Stimulated activated CD4-positive, alpha-beta T cell treated with anti-CD3 and anti-CD28 coated beads, Interleukin-4, amount 100 ng/mL, for 1 hour (primary cell): ENCODE measurements around the gene STAMBP.
"Not testable (repeated sequence)": the region's sequence is repeated elsewhere in the genome, so short reads cannot be mapped to it uniquely, and the experiment has no call there.

Source experiments
- DNase-seq: peaks from one replicate; pipeline ENCODE4 v3.0.0-alpha.2; 2020

STAMBP gene

DNA sequence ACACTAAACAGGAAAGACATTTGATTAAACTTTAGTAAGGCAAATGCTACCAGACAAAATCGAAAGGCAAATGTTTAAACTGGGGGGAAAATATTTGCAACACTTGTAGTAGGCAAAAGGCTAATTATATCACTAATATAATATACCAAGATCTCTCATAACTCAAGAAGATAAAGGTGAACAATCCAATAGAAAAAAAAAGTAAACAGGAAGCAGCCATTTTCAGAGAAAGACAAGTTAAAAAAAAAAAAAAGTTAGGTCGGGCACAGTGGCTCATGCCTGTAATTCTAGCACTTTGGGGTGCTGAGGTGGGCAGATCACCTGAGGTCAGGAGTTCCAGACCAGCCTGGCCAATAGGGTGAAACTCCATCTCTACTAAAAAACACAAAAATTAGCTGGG is 59.6 kb downstream of the STAMBP start:
- DNase-seq, result no peak

DNA sequence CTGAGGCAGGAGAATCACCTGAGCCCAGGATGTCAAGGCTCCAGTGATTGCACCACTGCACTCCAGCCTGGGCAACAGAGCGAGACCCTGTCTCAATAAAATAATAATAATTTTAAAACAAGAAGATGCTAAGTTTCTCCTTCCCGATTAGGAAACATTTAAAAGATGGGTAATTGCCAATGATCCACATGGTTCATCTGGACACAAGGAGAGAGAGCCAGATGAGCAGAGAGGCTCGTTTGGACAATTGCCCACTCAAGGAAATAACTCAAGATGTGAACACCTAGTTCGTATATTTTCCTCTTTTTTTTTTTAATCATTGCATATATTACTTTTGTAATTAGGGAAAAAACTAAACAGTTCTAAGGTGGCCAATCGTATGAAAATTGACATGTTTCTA is 60.4 kb downstream of the STAMBP start:
- DNase-seq, result no peak

DNA sequence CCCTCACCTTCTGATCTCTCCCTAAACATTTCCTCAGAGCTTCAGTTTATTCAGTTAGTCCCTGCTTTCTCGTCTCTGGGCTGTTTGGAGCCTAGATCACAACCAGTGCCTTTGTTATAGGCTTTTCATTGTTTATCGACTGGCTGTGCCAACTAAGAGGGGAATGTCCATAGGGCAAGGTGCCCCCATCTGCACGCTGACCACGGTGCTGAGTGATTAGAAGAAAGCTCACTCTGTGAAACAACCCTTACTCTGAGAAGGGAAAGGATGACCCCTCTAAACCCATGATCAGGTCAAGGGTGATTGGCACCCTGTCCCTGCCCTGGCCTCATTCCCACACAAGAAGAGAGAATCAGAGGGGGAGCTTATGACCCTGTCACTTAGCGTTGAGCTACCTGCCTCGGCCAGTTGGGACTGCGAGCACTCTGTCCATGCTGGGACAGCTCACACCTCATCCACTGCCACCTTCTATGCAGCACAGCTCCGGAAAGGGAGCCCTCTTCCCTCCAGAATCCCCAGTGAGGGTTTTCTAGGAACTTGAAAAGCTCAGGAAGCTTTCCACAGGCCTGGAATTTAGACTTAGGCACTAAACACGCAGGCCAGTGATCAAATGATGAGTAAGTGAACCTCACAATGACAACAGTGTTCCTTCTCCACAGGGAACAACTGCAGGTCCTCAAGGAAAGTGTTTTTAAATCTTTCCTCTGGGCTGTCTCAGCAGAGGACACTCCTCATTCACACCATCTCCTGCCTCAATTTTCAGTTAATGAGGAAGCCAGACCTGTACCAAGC is 61.7 kb downstream of the STAMBP start:
- no peak for DNase-seq

DNA sequence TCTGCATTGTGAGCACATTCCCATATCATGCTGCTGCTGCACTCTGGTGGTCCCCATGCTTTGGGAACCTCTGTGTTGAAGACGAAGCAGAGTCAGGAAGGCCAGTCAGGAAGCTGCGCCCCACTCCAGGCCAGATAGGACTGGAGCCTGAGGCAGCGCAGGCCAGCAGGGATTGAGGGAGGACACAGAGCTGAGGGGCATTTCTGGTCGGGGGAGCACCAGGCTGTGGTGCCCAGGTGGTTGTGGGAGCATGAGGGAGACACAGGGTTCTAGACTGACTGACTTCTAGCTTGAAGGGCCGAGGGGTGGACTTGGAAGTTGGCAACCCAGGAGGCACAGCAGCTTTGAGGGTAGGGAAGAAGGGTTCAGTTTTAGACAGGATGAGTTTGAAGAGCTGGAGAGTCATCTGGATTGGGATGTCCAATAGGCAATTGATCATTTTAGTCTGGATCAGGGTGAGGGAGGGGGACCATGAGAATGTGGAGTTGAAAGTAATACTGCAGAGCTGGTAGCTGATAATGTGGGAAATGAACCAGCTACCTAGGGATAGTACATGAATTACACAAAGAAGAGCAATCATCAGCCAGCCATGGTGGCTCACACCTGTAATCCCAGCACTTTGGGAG is 62.6 kb downstream of the STAMBP start:
- no peak for DNase-seq

DNA sequence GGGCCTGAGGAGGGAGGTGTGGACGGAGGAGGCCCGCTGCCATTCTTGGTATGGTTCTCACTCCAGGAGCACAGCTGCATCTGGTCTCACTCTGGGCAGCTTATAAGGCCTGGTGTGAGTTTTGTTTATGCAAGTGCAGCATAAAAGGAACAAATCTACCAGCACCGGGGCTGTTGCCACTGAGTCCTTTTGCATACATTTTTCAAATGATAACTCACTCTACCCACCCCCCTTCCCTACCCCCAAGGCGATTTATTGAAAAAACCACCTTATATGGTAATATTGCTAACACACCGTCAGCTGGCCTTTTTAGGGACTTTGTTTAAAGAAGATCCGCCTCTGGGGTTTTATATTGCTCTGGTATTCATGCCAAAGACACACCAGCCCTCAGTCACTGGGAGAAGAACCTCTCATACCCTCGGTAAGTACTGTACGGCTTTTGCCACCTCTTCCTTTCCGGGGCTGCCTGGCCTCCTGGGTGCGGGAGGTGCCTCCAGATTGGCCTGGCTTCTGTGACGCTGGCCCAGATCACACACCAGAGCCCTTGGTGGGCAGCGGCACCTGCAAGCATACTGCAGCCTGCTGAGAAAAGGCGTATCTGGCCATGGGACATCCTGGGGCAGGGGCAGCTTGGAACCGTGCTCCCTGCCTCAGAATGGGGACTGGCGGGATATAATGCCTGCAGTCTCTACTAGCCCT is 64.0 kb downstream of the STAMBP start, which contains the start of gene ACTG2:
Gene ACTG2, plus strand, starts transcription at position 378 of the 699 bp plus-strand sequence. CDS start 8,304 bp downstream, outside the sequence.
- no peak for DNase-seq

DNA sequence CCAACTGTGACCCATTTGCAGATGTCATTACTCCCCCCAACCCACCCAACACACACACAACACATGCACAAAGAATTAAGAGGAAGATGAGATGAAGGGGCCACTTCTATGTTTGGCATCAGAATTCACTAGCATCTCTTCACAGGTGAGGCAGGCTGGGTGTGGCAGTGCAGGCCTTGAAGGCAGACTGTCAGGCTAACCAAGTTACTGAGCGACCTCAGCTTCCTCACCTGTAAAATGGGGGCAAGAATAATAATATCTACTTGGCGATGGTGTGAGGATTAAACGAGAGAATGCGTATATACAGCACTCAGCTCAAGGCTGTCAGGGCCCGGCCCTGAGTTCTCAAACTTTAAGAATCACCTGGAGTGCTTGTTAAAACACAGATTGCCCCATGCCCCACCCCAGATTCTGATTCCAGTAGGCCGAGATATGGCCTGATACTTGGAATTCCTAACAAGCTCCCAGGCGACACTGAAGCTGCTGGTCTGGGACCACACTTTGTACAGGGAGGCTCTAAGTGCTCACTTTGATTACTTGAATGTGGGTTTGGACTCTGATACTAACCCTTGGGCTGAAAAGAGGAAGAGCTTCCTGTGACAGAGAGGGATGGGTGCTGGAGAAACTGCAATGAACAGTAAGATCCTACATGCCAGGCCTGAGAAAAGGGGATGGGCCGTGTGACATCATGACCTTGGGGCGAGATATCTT is 65.2 kb downstream of the STAMBP start:
- DNase-seq, result no peak

DNA sequence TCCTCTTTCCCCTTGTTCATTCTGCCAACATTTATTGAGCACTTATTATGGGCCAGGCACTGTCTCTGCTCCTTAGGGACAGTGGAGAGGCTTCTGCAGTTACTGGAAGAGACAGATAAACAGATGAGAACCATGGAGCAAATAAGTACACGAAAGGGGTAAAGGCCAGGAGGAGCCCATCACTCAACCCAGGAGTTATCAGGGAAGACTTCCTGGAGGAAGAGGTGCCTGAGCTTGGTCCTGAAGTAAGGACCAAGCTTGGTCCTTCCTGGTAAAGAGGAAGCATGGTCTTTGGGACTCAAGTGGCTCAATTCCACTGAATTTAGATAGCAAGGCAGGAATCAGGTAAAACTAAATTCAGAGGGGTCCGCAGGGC is 65.7 kb downstream of the STAMBP start:
- DNase-seq, result no peak

DNA sequence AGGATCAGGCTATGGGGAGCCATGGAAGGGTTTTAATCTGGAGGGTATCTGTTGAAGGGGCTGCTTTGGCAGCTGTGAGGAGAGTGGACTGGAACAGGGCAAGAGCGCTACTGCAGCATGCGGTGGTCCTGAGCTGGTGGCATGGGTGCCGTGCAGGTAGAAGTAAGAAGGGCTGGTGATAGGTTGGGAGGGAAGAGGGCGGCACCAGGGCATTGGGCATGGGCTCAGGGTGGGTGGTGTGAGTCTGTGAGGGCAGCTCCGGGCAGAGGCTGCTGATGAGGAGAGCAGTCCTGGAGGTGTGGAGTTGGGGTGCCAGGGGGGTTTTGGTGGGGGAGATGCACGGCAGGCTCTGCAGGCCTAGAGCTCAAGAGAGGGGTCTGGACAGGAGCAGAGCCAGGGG is 66.1 kb downstream of the STAMBP start:
- no peak for DNase-seq

DNA sequence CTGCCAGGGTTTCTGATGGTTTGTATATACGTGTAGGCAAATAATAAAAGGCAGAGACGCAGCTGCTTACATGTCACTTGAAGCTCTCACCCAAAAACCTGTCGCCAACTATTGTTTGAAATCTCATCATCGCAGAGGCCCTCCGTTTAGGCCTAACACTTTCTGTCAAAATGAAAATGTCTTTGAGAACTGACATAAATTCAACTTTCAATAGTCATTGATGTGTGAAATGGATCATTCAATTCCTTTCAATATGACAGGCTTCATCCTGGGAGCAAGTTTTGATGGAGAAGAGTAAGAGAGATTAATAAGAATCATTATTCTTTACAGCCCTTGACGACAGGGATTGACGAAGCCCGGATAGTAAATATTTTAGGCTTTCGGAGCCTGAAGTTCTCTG is 66.7 kb downstream of the STAMBP start:
- DNase-seq, result no peak

DNA sequence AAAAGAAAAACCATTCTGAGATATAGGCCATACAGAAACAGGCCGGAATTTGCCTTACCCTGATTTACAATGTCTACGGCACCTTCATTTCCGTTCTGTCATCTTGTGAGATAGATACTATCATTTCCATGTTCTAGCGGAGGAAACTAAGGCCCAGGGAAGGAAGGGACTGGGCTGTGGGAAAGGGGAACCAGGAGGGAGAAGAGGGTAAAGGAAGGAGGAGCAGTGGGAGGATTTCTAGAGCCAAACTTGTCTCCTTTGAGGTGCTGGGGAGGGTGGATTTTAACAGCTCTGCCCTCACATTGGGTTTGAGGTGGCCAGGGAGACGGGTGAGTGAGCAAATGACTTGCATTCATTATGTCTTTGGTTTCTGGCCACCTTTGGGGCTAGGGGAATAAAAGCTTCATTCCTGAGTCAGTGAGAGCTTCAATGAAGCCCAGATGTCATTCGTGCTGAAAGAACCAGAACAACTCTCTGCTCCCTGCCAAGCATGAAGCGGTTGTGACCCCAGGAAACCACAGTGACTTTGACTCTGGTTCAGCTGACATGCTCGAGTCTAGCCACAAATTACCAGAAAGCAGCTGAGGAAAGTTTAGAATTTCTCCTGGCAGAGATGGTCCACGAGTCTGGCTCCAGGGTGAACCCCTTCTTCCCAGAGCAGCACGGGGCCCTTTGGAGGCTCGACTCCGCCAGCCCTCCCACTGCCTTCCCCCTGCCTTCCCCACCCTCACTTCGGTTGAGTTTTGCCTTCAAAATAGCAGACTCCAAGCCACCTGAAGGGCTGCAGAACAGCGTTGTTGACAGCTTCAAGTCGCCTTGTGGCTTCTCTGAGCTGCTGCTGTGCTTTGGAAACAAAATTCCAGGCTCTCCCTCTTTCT is 67.8 kb downstream of the STAMBP start:
- DNase-seq, result no peak

DNA sequence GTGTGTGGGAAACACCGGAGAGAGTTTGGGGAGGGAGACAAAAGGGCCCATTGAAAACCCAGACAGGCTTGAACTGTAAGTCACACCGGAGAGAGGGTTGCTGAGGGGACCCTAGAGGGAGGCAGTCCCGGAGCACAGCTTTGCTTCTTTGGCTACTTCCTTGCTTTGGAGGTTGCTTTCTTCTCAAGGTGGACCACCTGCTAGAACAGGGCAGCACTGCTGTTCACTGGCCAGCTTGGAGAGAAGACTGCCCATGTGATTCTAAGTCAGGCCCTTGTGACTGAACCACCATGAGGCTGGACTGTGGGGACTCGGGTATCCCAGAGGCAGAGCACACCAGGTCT is 68.5 kb downstream of the STAMBP start:
- DNase-seq, result no peak

DNA sequence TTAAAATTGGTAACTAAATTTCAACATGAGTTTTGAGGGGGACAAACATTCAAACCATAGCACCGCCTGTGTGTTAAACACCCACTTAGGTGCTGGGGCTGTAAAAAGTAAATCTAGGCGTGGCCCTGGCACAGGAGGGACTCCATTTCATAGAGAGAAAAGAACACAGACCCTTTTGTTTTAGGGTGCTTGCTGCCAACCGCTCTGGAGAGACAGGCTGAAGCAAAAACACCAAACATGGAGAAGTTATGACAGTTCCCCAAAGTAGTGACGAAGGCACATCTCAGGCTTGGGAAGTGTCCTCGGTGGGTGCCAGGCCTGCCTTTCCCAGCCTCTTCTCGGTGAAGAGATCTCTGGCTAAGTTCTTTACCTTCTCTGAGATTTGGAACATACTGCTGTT is 69.2 kb downstream of the STAMBP start:
- DNase-seq, result no peak

DNA sequence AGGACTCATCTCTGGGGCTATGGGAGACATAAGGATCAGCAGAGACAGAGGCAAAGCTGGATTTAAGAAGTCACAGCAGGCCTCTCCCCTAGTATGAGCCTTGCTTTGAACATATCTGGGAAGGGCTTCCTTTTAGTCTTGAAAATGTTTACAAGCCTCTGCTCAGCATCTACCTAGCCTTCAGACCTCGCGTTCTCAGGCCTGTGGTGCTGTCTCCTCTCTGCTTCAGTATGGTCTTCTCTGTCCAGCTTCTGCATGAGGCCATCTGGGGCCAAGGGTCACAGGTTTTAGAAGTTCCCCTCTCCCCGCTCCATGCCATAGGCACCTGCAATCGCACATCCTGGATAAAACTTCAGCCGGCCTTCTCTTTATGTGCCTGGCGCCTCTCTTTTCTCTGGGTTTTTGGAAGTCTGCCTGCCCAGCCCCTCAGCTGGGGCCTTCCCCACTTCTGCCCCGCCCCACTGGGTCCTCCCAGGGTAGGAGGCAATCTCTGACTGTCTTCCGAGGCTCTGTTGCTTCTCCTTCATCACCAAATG is 71.1 kb downstream of the STAMBP start:
- no peak for DNase-seq

DNA sequence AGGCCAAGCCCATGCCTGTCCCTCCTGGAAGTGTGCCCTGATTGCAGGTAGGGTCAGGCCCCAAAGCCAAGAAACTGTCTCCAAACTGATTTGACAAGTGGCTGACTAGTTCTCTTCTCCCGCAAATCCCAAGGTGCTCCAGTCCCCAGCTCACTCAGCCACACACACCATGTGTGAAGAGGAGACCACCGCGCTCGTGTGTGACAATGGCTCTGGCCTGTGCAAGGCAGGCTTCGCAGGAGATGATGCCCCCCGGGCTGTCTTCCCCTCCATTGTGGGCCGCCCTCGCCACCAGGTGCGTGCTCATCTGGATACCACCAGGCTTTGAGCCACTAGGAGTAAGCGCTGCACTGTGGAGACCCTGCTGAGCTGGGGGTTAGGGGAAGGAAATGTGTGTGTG is 72.4 kb downstream of the STAMBP start:
- DNase-seq, result no peak

DNA sequence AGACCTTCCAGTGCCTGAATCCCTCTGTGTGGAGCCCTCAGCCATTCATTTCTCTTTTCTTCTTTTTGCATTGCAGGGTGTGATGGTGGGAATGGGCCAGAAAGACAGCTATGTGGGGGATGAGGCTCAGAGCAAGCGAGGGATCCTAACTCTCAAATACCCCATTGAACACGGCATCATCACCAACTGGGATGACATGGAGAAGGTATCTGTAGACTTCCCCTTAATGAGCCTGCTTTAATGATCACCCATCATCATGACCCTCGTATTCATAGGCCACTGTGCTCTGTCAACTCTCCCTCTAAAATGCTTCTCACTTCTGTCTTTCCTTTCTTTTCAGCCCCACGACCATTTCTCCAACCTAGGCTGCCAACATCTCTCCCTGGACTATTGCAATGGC is 73.5 kb downstream of the STAMBP start:
- DNase-seq, result no peak

DNA sequence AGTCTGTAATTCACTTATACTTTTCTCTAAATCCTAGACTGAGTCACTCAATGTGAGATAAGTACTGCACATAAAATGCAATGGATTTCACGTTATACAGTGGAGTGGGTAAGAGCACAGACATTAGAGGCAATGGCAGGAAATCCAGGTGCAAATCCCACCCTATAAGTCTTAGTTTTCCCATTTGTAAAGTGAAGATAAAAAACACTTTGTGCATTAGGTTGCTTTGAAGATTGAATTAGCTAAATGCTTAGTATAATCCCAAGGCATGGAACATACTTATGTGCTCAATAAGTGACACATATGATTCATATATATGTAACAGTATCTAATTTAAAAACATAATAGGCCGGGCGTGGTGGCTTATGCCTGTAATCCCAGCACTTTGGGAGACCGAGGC is 74.6 kb downstream of the STAMBP start:
- no peak for DNase-seq

DNA sequence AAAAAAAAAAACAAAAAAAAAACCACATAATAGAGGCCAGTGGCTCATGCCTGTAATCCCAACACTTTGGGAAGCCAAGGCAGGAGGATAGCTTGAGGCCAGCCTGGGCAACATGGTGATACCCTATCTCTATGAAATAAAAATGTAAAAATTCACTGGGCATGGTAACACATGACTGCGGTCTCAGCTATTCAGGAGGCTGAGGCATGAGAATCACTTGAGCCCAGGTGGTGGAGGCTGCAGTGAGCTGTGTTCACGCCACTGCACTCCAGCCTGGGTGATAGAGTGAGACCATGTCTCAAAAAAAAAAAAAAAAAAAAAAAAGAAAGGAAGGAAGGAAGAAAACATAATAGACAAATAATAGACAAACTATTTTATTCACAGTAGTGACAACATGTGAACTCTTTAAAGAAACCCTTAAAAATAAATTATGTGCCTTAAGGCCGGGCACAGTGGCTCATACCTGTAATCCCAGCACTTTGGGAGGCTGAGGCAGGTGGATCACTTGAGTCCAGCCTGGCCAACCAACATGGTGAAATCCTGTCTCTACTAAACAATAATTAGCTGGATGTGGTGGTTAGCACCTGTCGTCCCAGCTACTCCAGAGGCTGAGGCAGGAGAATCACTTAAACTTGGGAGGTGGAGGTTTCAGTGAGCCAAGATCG is 75.3 kb downstream of the STAMBP start:
- not testable (repeated sequence) for DNase-seq

DNA sequence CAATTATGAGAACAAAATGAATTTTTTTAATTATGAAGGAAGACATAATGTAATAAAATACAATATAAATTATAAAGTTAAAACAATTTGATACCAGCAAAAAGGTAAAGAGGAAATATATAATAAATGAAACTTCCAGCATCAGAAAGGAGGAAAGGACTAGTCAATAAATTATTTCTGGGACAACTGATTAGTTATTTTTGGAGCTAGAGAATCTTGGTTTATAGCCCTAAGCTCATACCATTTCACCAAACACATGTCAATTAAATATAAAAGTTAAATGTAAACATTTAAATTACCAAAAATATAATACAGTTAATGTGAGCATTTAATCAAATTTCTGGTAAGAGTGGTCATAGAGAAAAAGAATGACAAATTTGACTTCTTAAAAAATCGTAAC is 76.2 kb downstream of the STAMBP start:
- DNase-seq, result no peak

DNA sequence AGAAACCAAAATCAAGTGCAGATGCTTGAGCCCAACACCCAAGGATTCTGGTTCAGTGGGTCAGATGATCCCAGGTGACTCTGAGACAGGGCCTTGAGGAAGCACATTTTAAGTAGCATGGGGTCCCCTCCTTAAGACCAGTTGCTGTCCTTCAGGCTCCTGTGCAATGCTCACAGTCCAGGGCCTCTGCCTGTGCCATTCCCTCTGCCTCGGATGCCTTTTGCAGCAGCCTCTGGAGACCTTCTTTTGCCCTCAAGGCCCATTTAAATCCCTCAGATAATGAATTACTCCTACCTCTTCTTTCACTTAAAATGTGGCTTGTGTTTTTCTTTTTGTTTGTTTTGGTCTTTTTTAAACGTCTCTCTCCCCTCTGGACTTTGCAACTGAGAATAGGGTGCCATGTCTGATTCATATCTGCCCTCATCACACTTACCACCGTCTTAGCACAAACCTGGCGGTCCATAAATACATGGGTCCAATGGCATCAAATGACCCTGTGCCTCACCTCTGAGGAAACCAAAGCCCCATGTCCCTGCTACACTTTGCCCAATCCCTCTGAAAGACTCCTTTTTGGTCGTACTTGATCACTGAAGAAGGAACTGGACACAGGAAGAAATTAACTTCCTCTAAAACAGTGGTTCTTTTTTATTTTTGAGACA is 78.2 kb downstream of the STAMBP start:
- no peak for DNase-seq

DNA sequence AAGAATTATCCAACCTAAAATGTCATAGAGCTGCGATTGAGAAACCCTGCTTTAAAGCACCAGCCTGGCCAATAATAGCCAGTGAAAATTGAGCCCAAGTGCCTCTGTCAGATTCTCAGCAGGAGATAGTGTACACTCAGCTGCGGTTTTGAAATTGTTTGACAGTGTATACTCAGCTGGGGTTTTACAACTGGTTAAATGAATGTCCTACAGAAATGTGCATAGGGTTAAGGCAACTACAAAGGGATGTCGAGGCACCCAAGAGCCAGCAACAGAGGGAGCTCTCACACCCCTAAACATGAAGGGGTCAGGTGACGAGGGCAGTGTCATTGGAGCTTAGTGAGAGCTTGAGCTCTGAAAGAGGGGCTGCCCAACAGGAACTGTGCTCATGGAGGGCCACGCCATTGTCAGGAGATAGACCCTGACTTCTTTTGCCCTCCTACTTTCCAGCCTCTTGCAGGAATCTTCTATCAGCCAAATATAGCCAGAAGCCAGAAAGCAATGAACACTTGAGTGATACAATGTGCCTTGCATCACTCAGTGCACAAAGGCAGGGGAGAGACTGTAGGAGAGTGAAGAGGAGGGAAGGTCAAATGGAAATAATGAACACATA is 79.2 kb downstream of the STAMBP start:
- peak; percentile 50 for DNase-seq
